ENCODE results near the gene FRMD4A.

GRCh38 chr10:14068601-14069250, 262.0 kb downstream of the FRMD4A start:
- TF ChIP-seq EP300 (IDR thresholded peaks at IDR 0.05; ENCODE audit: borderline replicate concordance in 1 of 2, low read depth in 1 of 2, low read length in 1 of 2) (no peak), CTCF (IDR thresholded peaks at IDR 0.05) (no peak), NRF1 (IDR thresholded peaks at IDR 0.05; ENCODE audit: low read depth, low read length) (no peak), ELF1 (IDR thresholded peaks at IDR 0.05) (no peak)
